22Rv1 (cell line): Measurements from ENCODE around the gene HEXA.

ENCODE experiments used
- ZFX ChIP-seq: fragments of 450-650 bp; IDR thresholded peaks from 2 replicates; pipeline ENCODE4 v1.6.1; 2017; ENCODE audit warnings: antibody characterized with exemption, borderline replicate concordance
- TF ChIP-seq, protein P1 (sequence below): fragments of 450-650 bp; IDR thresholded peaks from 2 replicates; pipeline ENCODE4 v1.5.1; 2017; ENCODE audit warnings: mild to moderate bottlenecking

DNA sequence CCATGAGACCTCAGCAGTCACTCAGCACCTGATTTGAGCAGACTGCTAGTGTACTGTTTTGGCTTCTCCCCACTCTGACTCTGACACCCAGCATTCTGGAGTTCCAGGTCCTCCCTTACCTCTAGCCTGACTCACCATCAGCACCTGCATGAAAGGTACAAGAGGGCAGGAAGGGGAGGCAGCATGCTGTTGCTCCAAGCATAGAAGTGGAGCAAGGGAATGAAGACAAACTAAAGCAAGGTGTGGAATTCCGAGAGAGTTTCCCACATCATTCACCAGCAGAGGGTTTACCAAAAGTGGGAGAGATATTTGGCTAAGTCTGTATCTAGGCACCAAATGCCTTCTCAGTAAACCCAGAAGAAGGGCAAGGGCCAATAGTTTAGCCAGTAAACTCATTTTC lies 21.3 kb downstream of the HEXA start:
- TF ChIP-seq, protein P1, sequence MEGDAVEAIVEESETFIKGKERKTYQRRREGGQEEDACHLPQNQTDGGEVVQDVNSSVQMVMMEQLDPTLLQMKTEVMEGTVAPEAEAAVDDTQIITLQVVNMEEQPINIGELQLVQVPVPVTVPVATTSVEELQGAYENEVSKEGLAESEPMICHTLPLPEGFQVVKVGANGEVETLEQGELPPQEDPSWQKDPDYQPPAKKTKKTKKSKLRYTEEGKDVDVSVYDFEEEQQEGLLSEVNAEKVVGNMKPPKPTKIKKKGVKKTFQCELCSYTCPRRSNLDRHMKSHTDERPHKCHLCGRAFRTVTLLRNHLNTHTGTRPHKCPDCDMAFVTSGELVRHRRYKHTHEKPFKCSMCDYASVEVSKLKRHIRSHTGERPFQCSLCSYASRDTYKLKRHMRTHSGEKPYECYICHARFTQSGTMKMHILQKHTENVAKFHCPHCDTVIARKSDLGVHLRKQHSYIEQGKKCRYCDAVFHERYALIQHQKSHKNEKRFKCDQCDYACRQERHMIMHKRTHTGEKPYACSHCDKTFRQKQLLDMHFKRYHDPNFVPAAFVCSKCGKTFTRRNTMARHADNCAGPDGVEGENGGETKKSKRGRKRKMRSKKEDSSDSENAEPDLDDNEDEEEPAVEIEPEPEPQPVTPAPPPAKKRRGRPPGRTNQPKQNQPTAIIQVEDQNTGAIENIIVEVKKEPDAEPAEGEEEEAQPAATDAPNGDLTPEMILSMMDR, result no peak
- TF ChIP-seq ZFX, result no peak
